H1 (cell line): ENCODE measurements around the gene SIGLEC14. TPM values are rescaled to one million over a fixed set of nuclear protein-coding genes. Genes with fewer than 3 reads are reported as not detected.

Source experiments
- CTCF ChIA-PET: fragments of 300-600 bp; sonication (Branson Sonifier 250); formaldehyde crosslinking; loops from one replicate; lab custom pipeline; 2021; ENCODE audit not compliant: partially characterized antibody; lab: Charles Lee
- POLR2A ChIA-PET: fragments of 300-600 bp; sonication (Branson Sonifier 250); formaldehyde crosslinking; loops from one replicate; lab custom pipeline; 2021; ENCODE audit warnings: inconsistent platforms; ENCODE audit not compliant: partially characterized antibody; lab: Charles Lee
- DNase-seq, 2 experiments: peaks; one replicate each; pipeline versions ENCODE4 v3.0.0 to v3.0.0-alpha.2; 2010 to 2022; ENCODE audit warnings: low spot score in 2 of 2, low read depth in 1 of 2, mixed read lengths in 1 of 2
- FAIRE-seq: peaks from 2 replicates; lab custom pipeline; 2011; peaks lifted over from hg19 to GRCh38; lab: Jason Lieb, UNC
- H2AFZ ChIP-seq: 2 replicates; pipeline ENCODE4 v1.8.1; 2012; ENCODE audit warnings: low read length, inconsistent platforms
- H2AK5ac ChIP-seq: 2 replicates; pipeline ENCODE4 v1.6.1; 2013; ENCODE audit warnings: low read depth, low read length
- H2BK120ac ChIP-seq: replicated peaks from 2 replicates; pipeline ENCODE3; 2013; ENCODE audit warnings: low read depth, low read length, inconsistent platforms
- H2BK12ac ChIP-seq: 2 replicates; pipeline ENCODE4 v1.6.1; 2013; ENCODE audit warnings: low read depth, low read length
- H2BK15ac ChIP-seq: 2 replicates; pipeline ENCODE4 v1.6.1; 2013; ENCODE audit warnings: low read length
- H2BK20ac ChIP-seq: 2 replicates; pipeline ENCODE4 v1.6.1; 2013; ENCODE audit warnings: low read length
- H2BK5ac ChIP-seq: 2 replicates; pipeline ENCODE4 v1.6.1; 2013; ENCODE audit warnings: low read depth, low read length
- H3K14ac ChIP-seq: 2 replicates; pipeline ENCODE4 v1.6.1; 2013; ENCODE audit warnings: inconsistent platforms; ENCODE audit not compliant: insufficient read length
- H3K18ac ChIP-seq: 2 replicates; pipeline ENCODE4 v1.6.1; 2013; ENCODE audit warnings: low read length; ENCODE audit errors: extremely low read depth
- H3K23ac ChIP-seq: 2 replicates; pipeline ENCODE4 v1.6.1; 2013; ENCODE audit warnings: inconsistent platforms; ENCODE audit not compliant: insufficient read length
- H3K23me2 ChIP-seq: 2 replicates; pipeline ENCODE4 v1.6.1; 2013; ENCODE audit warnings: low read depth, low read length
- H3K27ac ChIP-seq: 2 replicates; pipeline ENCODE4 v1.6.1; 2011; ENCODE audit warnings: low read depth, low read length, inconsistent platforms
- H3K27me3 ChIP-seq, 4 experiments: replicated peaks in 1 of 4; 1 replicate in 1 of 4; 2 replicates in 3 of 4; pipeline versions ENCODE4 v1.6.1 to v1.8.1; 2011 to 2013; ENCODE audit warnings: low read length in 3 of 4, mild to moderate bottlenecking in 3 of 4, inconsistent platforms in 2 of 4, mixed read lengths in 2 of 4, moderate library complexity in 1 of 4; ENCODE audit not compliant: control insufficient read depth in 3 of 4, insufficient read depth in 3 of 4; ENCODE audit errors: extremely low read depth in 1 of 4
- H3K36me3 ChIP-seq, 4 experiments: 2 replicates each; pipeline versions ENCODE4 v1.6.1 to v1.8.1; 2011 to 2013; ENCODE audit warnings: mild to moderate bottlenecking in 4 of 4, low read length in 3 of 4, moderate library complexity in 2 of 4, control low read depth in 1 of 4, inconsistent platforms in 1 of 4; ENCODE audit not compliant: insufficient read depth in 4 of 4, control insufficient read depth in 2 of 4
- H3K4ac ChIP-seq: replicated peaks from 2 replicates; pipeline ENCODE3; 2013; ENCODE audit warnings: low read length, low read depth, mixed read lengths, inconsistent platforms; ENCODE audit not compliant: insufficient read length
- H3K4me1 ChIP-seq, 4 experiments: replicated peaks in 1 of 4; 1 replicate in 1 of 4; 2 replicates in 3 of 4; pipeline versions ENCODE4 v1.6.1 to v1.8.1; 2011 to 2013; ENCODE audit warnings: low read length in 3 of 4, inconsistent platforms in 2 of 4, mixed read lengths in 1 of 4; ENCODE audit not compliant: insufficient read depth in 4 of 4, control insufficient read depth in 3 of 4
- H3K4me2 ChIP-seq, 2 experiments: 2 replicates each; pipeline versions ENCODE4 v1.6.1 to v1.8.1; 2011 to 2013; ENCODE audit warnings: low read depth in 2 of 2, low read length in 2 of 2, control low read depth in 1 of 2, inconsistent platforms in 1 of 2, mild to moderate bottlenecking in 1 of 2; ENCODE audit not compliant: insufficient read depth in 1 of 2
- H3K4me3 ChIP-seq, 4 experiments: fragments of 200-600, 300-600 bp in 1 of 4; sonication (generic), shearing (Covaris generic), sonication (Bioruptor Twin) in 1 of 4; 2 replicates each; pipeline versions ENCODE4 v1.5.1 to v1.8.1; 2011 to 2016; ENCODE audit warnings: low read length in 4 of 4, low read depth in 3 of 4, control low read depth in 2 of 4, inconsistent platforms in 2 of 4, mild to moderate bottlenecking in 2 of 4, mixed read lengths in 1 of 4, moderate library complexity in 1 of 4; ENCODE audit not compliant: insufficient read depth in 2 of 4; ENCODE audit errors: extremely low read depth in 1 of 4
- H3K56ac ChIP-seq: replicated peaks from 2 replicates; pipeline ENCODE3; 2013; ENCODE audit warnings: low read depth, mild to moderate bottlenecking, mixed read lengths, low read length, inconsistent platforms; ENCODE audit not compliant: insufficient read length
- H3K79me1 ChIP-seq: 2 replicates; pipeline ENCODE4 v1.6.1; 2013; ENCODE audit warnings: low read depth, low read length, control low read depth
- H3K79me2 ChIP-seq, 2 experiments: 2 replicates each; pipeline versions ENCODE4 v1.6.1 to v1.8.1; 2012 to 2013; ENCODE audit warnings: low read length in 2 of 2, mild to moderate bottlenecking in 2 of 2, inconsistent platforms in 1 of 2; ENCODE audit not compliant: insufficient read depth in 2 of 2, control insufficient read depth in 1 of 2
- H3K9ac ChIP-seq, 4 experiments: replicated peaks in 1 of 4; 1 replicate in 1 of 4; 2 replicates in 3 of 4; pipeline versions ENCODE4 v1.6.1 to v1.8.1; 2011 to 2013; ENCODE audit warnings: low read depth in 3 of 4, low read length in 3 of 4, control low read depth in 2 of 4, mild to moderate bottlenecking in 2 of 4, moderate library complexity in 2 of 4, inconsistent platforms in 1 of 4; ENCODE audit errors: extremely low read depth in 1 of 4
- H3K9me3 ChIP-seq, 2 experiments: 2 replicates each; pipeline versions ENCODE4 v1.6.1 to v1.8.1; 2012 to 2013; ENCODE audit warnings: mild to moderate bottlenecking in 2 of 2, moderate library complexity in 2 of 2, control low read depth in 1 of 2, inconsistent platforms in 1 of 2, low read depth in 1 of 2, low read length in 1 of 2, mixed read lengths in 1 of 2; ENCODE audit not compliant: insufficient read depth in 2 of 2
- H4K20me1 ChIP-seq, 2 experiments: replicated peaks in 1 of 2; 2 replicates each; pipeline versions ENCODE3 to v1.8.1; 2011 to 2013; ENCODE audit warnings: inconsistent platforms in 2 of 2, low read length in 2 of 2, mild to moderate bottlenecking in 1 of 2; ENCODE audit not compliant: insufficient read depth in 2 of 2, control insufficient read depth in 1 of 2
- H4K5ac ChIP-seq: 2 replicates; pipeline ENCODE4 v1.6.1; 2013; ENCODE audit warnings: low read length, low read depth, mixed read lengths, inconsistent platforms; ENCODE audit not compliant: insufficient read length
- H4K8ac ChIP-seq: 2 replicates; pipeline ENCODE4 v1.8.0; 2013; ENCODE audit warnings: mild to moderate bottlenecking, moderate library complexity, low read length, inconsistent platforms; ENCODE audit not compliant: insufficient read depth; ENCODE audit errors: extremely low read depth
- H4K91ac ChIP-seq: replicated peaks from 2 replicates; pipeline ENCODE3; 2013; ENCODE audit warnings: low read length, mixed read lengths, inconsistent platforms; ENCODE audit not compliant: insufficient read length
- CTCF ChIP-seq, 3 experiments: IDR thresholded peaks; 1 replicate in 2 of 3; 2 replicates in 1 of 3; pipeline versions ENCODE4 v1.5.1 to v1.6.1; 2011; ENCODE audit warnings: low read length in 3 of 3, mild to moderate bottlenecking in 3 of 3, inconsistent platforms in 2 of 3, low read depth in 1 of 3, moderate library complexity in 1 of 3; ENCODE audit not compliant: insufficient read depth in 1 of 3; ENCODE audit errors: control extremely low read depth in 1 of 3
- KDM1A ChIP-seq: fragments of 200-600, 300-600 bp; sonication (generic); IDR thresholded peaks from 2 replicates; pipeline ENCODE4 v1.7.1; 2016; ENCODE audit warnings: mild to moderate bottlenecking, low read length, borderline replicate concordance
- RAD21 ChIP-seq, 2 experiments: IDR thresholded peaks in 1 of 2; conservative IDR thresholded peaks in 1 of 2; 2 replicates each; pipeline ENCODE4 v1.6.1; 2011; ENCODE audit warnings: low read depth in 2 of 2, low read length in 2 of 2, improper control_type of control experiment in 1 of 2, inconsistent platforms in 1 of 2, mild to moderate bottlenecking in 1 of 2, moderate library complexity in 1 of 2
- WGBS, 2 experiments: shearing (Covaris generic) in 1 of 2; methylation state at CpG; one replicate each; pipeline versions ENCODE4 v1.1.6 to v1.1.7; 2013 to 2015; ENCODE audit warnings: low lambda C conversion rate in 2 of 2, mixed read lengths in 2 of 2, inconsistent platforms in 1 of 2, low coverage in 1 of 2, missing lambda C conversion rate in 1 of 2; ENCODE audit not compliant: insufficient replicate concordance in 2 of 2, insufficient coverage in 1 of 2, insufficient read length in 1 of 2; ENCODE audit errors: extremely low coverage in 1 of 2, missing lambda C conversion rate in 1 of 2; 5-methylcytosine and 5-hydroxymethylcytosine counted together
- polyA plus RNA-seq, 7 experiments: library from polyadenylated mRNA; depleted of rRNA in 3 of 7; stranded (reverse) in 5 of 7; unstranded in 2 of 7; fragments of >200 nt in 5 of 7; fragments of 200-250 nt in 2 of 7; gene quantifications; 1 replicate in 5 of 7; 2 replicates in 1 of 7; 4 replicates in 1 of 7; pipeline versions ENCODE4 v1.2.1 to v1.2.3, GENCODE V29; 2011 to 2013; ENCODE audit warnings: missing spikeins in 2 of 7, mixed read lengths in 2 of 7
- total RNA-seq: library from RNA; stranded (reverse); fragmentation: NEBNext Ultra II Directional; extraction: Animal tissue kit (Norgen Biotek cat#: 25700); gene quantifications from 2 replicates; pipeline ENCODE4 v1.2.1, GENCODE V29; 2021

Gene SIGLEC14
- total and polyA plus RNA-seq, 2 of the 8 experiments (the other 6 are each of a cell fraction or from before 2014, with no cell fraction given) = not detected

GRCh38 chr19:51654783-51655182, 8.2 kb upstream of the SIGLEC14 start:
- Histone ChIP-seq H3K4me3 (no peak overlapping the region), H3K79me2 (no peaks in the 10 kb centered on the region), H3K27me3 (no peaks in the 10 kb centered on the region), H3K4me2 (no peak overlapping the region), H3K36me3 (no peaks in the 10 kb centered on the region), H4K20me1 (no peaks in the 10 kb centered on the region), H3K9me3 (peaks cover 28 to 34% of the 10 kb centered on the region in 2 experiments), H3K23me2 (no peaks in the 10 kb centered on the region), H4K5ac (no peak overlapping the region), H3K14ac (no peak overlapping the region), H3K9ac (no peak overlapping the region), H2AFZ (no peak overlapping the region), H2BK12ac (no peak overlapping the region), H3K79me1 (no peaks in the 10 kb centered on the region), H3K4ac (no peak overlapping the region), H3K18ac (no peak overlapping the region), H4K8ac (no peak overlapping the region), H3K27ac (no peak overlapping the region), H3K56ac (no peak overlapping the region), H3K23ac (no peak overlapping the region), H2BK120ac (no peak overlapping the region)
- CTCF ChIA-PET = interaction anchor here (0.7 to 1.9 kb wide), 14 partner anchors 12 to 311 kb away, joined by 3 to 10 read pairs (median 4); no protein-coding TSS in a partner anchor
- WGBS, 2 experiments = 74% methylated on average over 4 of the region's 4 CpGs; no CpG with 5 or more reads in 1 of the 2 experiments
- no peak for FAIRE-seq
- POLR2A ChIA-PET = interaction anchor here (1.6 kb wide), 1 partner anchor 11 kb away, joined by 5 read pairs; no protein-coding TSS in a partner anchor
- TF ChIP-seq RAD21 (IDR thresholded peaks at IDR 0.05 in 1 of 2, conservative IDR thresholded peaks at IDR 0.05 in 1 of 2; ENCODE audit: low read depth in 2 of 2, low read length in 2 of 2) (peak; percentile 8 to 18; a peak in 2 of 4 replicates), CTCF (IDR thresholded peaks at IDR 0.05; ENCODE audit: control extremely low read depth in 1 of 3, insufficient read depth in 1 of 3, low read depth in 1 of 3, low read length in 3 of 3) (peak in 2 of 3 experiments; percentile 4 to 13; a peak in 2 of 4 replicates), KDM1A (no peak)
- TF ChIP-seq, all 59 proteins: peak for 2
- DNase-seq = no peak
- Histone ChIP-seq H2AK5ac (no peak overlapping the region), H3K4me1 (no peaks in the 10 kb centered on the region), H4K91ac (no peak overlapping the region), H2BK20ac (no peak overlapping the region), H2BK5ac (no peak overlapping the region), H2BK15ac (no peak overlapping the region)
